ENCODE measurements around the gene LRCH3. TPM values are rescaled to one million over a fixed set of nuclear protein-coding genes. Genes with fewer than 3 reads are reported as not detected.

LRCH3 gene
- total RNA-seq, 1 experiment from 2014 or later = 71.8 TPM

DNA sequence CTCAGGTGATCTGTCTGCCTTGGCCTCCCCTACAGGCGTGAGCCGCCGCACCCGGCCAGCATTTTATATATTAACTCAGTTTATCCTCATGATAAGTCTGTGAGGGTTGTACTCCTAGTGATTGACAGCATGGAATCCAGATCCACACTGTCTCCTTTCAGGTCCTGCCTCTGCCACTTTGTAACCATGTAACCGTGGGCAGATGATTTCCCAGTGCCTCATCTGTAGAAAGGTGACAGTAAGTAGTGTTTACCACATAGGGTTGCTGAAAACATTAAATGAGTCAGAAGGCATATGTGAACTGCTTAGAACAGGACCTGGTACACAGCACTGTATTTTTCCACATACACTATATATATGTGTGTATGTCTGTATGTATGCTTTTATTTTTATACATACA is 38.9 kb upstream of the LRCH3 start:
- H3K4me1 ChIP-seq (ENCODE audit: insufficient read depth, low read length, poor library complexity, severe bottlenecking) = no peaks in the 10 kb centered on the region
- H3K9me3 ChIP-seq (ENCODE audit: low read depth, low read length, poor library complexity, severe bottlenecking) = no peaks in the 10 kb centered on the region
- CTCF ChIA-PET = no interaction called here
- no peak overlapping the region for H3K27ac ChIP-seq (ENCODE audit: low read depth, low read length, poor library complexity, severe bottlenecking)
- POLR2A ChIA-PET (ENCODE audit: low non-redundant PET) = no interaction called here
- no peaks in the 10 kb centered on the region for H3K36me3 ChIP-seq (ENCODE audit: insufficient read depth, low read length, poor library complexity, severe bottlenecking)
- no peaks in the 10 kb centered on the region for H3K27me3 ChIP-seq (replicated peaks; ENCODE audit: insufficient read depth, low read depth, low read length, poor library complexity)
- H3K4me3 ChIP-seq (ENCODE audit: low read depth, low read length, poor library complexity, severe bottlenecking) = peak overlapping the region; percentile 86
- intact Hi-C loops (cut with micrococcal nuclease; ENCODE audit: unreplicated experiment) = no loop called here
- TF ChIP-seq EZH2 (IDR thresholded peaks at IDR 0.05; ENCODE audit: borderline replicate concordance, low read depth, low read length, poor library complexity, severe bottlenecking) = no peak
- TF ChIP-seq, protein P1, sequence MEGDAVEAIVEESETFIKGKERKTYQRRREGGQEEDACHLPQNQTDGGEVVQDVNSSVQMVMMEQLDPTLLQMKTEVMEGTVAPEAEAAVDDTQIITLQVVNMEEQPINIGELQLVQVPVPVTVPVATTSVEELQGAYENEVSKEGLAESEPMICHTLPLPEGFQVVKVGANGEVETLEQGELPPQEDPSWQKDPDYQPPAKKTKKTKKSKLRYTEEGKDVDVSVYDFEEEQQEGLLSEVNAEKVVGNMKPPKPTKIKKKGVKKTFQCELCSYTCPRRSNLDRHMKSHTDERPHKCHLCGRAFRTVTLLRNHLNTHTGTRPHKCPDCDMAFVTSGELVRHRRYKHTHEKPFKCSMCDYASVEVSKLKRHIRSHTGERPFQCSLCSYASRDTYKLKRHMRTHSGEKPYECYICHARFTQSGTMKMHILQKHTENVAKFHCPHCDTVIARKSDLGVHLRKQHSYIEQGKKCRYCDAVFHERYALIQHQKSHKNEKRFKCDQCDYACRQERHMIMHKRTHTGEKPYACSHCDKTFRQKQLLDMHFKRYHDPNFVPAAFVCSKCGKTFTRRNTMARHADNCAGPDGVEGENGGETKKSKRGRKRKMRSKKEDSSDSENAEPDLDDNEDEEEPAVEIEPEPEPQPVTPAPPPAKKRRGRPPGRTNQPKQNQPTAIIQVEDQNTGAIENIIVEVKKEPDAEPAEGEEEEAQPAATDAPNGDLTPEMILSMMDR (conservative IDR thresholded peaks at IDR 0.05; ENCODE audit: low read depth, low read length) = no peak
- BruUV-seq (replicated peaks) = no TSS peak
- no peak for DNase-seq (ENCODE audit: low spot score)

DNA sequence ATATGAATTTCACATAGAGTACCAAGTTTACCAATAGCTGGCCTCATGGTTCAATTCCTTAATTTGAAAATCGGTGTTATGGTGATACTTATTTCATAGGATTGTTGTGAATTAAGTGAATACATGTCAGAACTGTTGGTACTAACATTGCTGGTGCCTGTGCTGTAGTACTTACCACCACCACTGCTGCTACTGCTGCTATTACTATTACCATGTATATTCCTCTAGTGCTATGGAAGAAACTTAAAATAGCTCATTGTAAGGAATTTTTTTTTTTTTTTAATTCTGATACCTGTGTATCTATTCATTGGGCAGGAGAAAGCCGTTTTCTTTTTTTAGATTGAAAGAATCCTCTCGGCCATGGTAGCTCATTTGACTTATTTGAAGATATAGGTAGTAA is 37.8 kb upstream of the LRCH3 start:
- peaks cover 3% of the 10 kb centered on the region for H3K36me3 ChIP-seq (ENCODE audit: insufficient read depth, low read length, poor library complexity, severe bottlenecking)
- ChIA-PET POLR2A (ENCODE audit: low non-redundant PET) (no interaction called here), CTCF (no interaction called here)
- intact Hi-C loops (cut with micrococcal nuclease; ENCODE audit: unreplicated experiment) = no loop called here
- no peak overlapping the region for H3K27ac ChIP-seq (ENCODE audit: low read depth, low read length, poor library complexity, severe bottlenecking)
- no peak for DNase-seq (ENCODE audit: low spot score)
- H3K9me3 ChIP-seq (ENCODE audit: low read depth, low read length, poor library complexity, severe bottlenecking) = no peaks in the 10 kb centered on the region
- no peaks in the 10 kb centered on the region for H3K27me3 ChIP-seq (replicated peaks; ENCODE audit: insufficient read depth, low read depth, low read length, poor library complexity)
- H3K4me1 ChIP-seq (ENCODE audit: insufficient read depth, low read length, poor library complexity, severe bottlenecking) = no peaks in the 10 kb centered on the region
- H3K4me3 ChIP-seq (ENCODE audit: low read depth, low read length, poor library complexity, severe bottlenecking) = no peak overlapping the region
- TF ChIP-seq, protein P1 (conservative IDR thresholded peaks at IDR 0.05; ENCODE audit: low read depth, low read length) = no peak
- TF ChIP-seq EZH2 (IDR thresholded peaks at IDR 0.05; ENCODE audit: borderline replicate concordance, low read depth, low read length, poor library complexity, severe bottlenecking) = no peak
- BruUV-seq (replicated peaks) = no TSS peak

DNA sequence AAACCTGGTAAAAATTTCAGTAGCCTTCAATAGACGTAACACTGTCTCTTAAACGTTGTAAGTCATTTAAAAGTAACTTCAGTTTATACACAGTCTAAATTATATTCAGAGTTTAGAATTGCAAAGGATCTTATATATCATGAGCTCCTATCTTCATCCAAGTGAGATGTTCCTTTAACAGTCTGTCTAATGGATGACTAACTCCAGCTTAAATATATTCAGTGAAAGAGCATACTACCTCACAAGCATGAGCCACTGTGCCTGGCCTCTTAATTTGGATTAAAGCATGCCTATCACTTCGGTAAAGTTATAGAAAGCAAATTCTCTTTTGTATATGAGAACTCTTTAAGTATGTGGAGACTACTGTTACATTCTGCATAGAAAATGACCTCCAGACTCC is 34.4 kb upstream of the LRCH3 start:
- TF ChIP-seq, protein P1 (conservative IDR thresholded peaks at IDR 0.05; ENCODE audit: low read depth, low read length) = no peak
- TF ChIP-seq EZH2 (IDR thresholded peaks at IDR 0.05; ENCODE audit: borderline replicate concordance, low read depth, low read length, poor library complexity, severe bottlenecking) = no peak
- H3K27me3 ChIP-seq (replicated peaks; ENCODE audit: insufficient read depth, low read depth, low read length, poor library complexity) = no peaks in the 10 kb centered on the region
- no peaks in the 10 kb centered on the region for H3K4me1 ChIP-seq (ENCODE audit: insufficient read depth, low read length, poor library complexity, severe bottlenecking)
- ChIA-PET CTCF (no interaction called here), POLR2A (ENCODE audit: low non-redundant PET) (no interaction called here)
- no peak for DNase-seq (ENCODE audit: low spot score)
- H3K36me3 ChIP-seq (ENCODE audit: insufficient read depth, low read length, poor library complexity, severe bottlenecking) = peaks cover 8% of the 10 kb centered on the region
- H3K4me3 ChIP-seq (ENCODE audit: low read depth, low read length, poor library complexity, severe bottlenecking) = no peak overlapping the region
- no TSS peak for BruUV-seq (replicated peaks)
- intact Hi-C loops (cut with micrococcal nuclease; ENCODE audit: unreplicated experiment) = no loop called here
- H3K9me3 ChIP-seq (ENCODE audit: low read depth, low read length, poor library complexity, severe bottlenecking) = no peaks in the 10 kb centered on the region
- H3K27ac ChIP-seq (ENCODE audit: low read depth, low read length, poor library complexity, severe bottlenecking) = peak overlapping the region; percentile 7

Data from A673 (cell line).